G401.6 (cell line): ENCODE data around the gene C1QTNF9.
"Not testable (repeated sequence)": the region's sequence is repeated elsewhere in the genome, so short reads cannot be mapped to it uniquely, and the experiment has no call there.

Source experiments
- FAIRE-seq: peaks from 2 replicates; lab custom pipeline; 2012; peaks lifted over from hg19 to GRCh38; lab: Jason Lieb, UNC

The C1QTNF9 gene

DNA sequence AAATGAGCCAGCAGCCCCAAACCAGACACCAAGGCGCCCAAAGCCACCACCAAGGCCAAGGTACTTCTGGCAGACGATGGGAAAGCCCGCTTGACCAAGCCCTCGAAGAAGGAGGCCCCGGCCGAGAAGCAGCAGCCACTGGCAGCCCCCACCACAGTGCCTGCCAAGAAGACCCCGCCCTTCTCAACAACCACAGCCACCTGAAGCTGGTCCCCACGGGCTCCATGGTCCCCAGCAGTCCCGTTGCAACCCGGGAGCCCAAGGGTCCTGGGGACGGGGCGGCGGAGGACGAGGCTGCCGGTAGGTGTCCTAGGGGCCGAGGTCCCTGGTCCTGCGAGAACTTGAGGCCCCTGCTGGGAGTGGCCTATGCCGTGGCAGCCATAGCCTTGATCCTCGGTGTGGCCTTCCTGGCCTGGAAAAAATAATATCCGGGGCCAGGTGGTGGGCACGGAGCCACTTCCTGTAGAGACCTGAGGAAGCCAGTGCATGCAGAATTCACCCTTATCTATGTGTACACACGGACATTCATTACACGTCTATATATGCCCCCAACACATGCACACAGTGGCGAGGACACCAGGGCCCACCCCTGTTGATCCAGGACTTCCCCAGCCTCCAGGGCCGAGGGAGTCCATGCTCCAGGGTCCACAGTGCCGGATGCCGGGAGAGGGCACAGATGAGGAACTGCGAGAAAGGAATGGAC, 13.8 kb downstream of the C1QTNF9 start:
- FAIRE-seq = no peak

DNA sequence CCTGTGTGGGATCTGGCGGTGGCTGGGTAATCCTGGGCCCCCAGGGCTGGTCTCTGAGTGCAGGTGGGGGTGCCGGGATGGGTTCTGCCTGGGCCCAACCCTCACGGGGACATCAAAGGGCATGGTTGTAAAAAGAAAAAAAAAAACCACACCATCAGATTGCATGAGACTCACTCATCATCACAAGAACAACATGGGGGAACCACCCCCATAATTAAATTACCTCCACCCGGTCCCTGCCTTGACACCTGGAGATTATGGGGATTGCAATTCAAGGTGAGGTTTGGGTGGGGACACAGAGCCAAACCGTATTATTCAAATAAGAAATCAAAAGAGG, 14.3 kb downstream of the C1QTNF9 start:
- FAIRE-seq = no peak

DNA sequence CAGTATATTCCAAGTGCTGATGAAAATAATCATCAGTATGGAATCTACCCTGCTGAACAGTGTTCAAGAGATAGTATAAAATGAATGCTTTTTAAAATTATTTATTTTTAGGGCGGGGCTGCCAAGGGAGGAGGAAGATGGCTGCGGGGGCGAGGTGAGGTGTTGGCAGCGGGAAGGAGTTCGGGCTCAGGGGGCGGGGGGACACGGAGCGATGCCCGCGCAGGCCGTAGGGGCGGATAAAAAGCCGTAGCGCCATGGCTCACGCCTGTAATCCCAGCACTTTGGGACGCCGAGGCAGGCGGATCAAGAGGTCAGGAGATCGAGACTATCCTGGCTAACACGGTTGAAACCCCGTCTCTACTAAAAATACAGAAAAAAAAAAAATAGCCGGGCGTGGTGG, 18.2 kb downstream of the C1QTNF9 start:
- FAIRE-seq = not testable (repeated sequence)

DNA sequence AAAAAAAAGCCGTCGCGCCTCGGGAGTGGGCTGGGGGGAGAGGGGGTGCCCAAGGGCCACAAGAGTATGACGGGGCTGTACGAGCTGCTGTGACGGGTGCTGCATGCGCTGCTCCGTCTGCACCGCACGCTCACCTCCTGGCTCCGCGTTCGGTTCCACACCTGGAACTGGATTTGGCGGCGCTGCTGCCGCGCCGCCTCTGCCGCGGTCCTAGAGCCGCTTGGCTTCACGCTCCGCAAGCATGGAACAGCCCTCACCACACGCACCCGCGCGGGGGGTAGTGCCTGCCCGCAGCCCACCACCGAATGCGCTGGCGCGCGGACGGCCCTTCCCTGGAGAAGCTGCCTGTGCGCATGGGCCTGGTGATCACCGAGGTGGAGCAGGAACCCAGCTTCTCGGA, 18.8 kb downstream of the C1QTNF9 start:
- FAIRE-seq = no peak

DNA sequence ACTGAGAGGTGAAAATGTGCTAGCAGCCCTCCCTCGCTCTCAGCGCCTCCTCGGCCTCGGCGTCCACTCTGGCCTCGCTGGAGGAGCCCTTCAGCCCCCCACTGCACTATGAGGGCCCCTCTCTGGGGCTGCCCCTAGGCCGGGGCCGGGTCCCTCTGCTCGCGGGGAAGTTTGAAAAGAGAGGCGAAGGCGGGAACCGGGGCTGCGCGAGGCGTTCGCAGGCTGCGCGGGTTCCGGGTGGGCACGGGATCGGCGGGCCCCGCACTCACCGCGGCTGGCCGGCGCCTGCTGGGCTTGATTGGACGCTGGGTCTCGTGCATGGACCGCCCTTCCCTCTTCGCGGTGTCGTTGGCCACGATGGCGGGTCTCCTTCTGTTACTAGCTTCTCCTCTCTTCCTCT, 29.3 kb downstream of the C1QTNF9 start:
- no peak for FAIRE-seq

DNA sequence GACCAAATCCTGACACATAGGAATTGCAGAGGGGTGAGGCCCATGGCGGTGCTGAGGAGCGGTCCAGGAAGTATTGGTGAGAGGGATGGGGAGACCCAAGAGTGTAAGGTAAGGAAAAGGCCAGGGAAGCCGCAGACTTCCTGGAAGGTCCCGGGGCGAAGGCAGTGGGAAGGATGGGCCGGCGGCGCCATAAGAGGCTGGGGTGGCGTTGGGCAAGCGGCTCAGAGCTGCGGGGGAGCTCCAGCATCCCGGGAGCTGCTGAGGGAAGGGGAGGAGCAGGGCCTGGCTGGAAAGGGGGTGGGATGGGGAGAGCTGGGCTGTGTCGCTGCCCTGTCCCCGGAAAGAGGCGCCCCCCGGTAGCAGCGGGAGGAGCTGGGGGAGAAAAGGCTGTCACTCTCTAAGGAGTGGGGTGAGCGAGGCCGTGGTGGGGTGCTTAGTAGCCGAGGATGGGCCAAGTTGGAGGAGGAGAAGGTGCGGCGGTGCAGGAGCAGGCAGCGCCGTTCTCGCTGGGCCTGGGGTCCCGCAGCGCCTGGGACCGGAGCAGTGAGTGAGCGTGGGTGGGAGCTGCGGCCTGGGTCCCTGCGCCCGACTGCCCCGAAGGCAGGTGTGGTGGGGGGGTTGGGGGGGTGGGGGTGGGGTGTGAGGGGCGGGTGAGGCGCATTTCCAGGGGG, 30.7 kb downstream of the C1QTNF9 start:
- no peak for FAIRE-seq

DNA sequence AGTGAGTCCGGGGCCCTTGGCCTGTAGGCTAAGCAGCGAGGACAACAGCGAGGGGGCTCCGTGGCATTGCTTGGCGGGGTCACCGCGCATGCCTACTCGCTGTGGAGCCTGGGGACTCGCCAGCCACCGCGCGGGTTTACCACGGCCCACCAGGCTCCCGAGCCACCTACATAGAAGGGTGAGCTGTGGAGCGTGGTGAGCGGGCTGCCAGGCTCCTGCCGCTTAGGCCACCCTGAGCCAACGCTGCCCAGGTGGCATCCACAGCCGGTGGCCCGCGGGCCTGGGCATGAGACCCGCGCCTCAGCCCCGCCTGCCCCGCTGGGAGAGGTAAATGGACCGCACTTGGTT, 31.2 kb downstream of the C1QTNF9 start:
- no peak for FAIRE-seq

DNA sequence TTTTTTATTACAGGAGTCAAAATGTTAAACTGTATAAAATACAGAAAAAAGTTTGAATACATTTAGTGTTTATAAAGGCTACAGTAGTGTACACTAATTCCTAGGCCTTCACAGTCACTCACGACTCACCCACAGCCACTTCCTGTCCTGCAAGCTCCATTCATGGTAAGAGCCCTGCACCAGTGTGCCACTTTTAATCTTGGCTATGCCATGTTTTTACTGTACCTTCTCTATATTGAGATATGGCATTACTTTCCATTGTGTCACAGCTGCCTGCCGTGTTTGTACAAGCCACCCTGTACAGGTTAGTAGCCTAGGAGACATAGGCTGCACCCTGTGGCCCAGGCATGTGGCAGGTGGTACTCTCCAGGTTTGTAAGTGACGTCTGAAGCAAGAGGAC, 32.1 kb downstream of the C1QTNF9 start:
- FAIRE-seq = no peak

DNA sequence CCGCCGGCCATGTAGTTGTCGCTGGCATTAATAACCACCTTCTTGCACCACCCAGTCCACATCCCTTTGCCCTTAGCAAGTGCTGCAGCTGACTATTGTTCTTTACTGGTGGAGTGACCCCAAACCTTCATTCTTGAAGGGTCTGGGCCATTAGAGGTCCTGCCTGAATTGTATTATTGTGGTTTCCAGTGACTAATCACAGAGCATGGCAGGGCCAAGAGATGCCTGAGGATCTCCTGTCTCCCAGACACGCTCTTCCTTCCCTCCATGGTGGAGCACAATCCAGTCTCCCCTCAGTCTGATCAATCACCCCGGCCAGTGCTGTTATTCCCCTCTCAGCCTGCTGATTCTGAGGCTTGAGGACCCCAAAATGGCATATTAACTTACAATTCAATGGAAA, 39.0 kb downstream of the C1QTNF9 start:
- no peak for FAIRE-seq

DNA sequence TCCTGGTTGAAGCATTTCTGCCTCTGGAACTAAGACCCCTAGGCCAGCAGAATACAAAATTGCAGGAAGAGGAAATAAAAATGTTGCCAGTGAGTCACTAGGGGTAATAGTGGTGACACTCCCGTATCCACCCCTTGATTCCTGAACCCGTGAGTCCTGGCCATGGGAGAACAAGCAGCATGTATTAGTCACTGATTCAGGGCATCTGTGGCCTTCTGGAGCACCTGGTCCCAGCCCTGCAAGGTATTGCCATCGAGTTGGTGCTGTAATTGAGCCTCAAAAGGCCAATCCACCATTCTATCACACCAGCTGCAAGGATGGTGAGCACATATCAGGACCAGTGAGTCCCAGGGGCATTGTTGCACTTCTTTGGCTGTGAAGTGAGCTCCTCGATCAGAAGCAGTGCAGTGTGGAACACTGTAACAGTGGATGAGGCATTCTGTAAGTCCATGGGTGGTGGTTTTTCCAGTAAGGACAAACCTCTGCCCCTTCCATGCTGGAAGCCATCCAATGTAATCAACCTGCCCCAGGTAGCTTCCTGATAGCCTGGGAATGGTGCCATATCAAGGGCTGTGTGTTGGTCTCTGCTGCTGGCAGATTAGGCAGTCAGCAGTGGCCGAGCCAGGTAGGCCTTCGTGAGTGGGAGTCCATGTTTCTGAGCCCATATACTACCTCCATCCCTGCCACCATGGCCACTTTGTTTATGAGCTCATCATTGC, 39.6 kb downstream of the C1QTNF9 start:
- FAIRE-seq = no peak

DNA sequence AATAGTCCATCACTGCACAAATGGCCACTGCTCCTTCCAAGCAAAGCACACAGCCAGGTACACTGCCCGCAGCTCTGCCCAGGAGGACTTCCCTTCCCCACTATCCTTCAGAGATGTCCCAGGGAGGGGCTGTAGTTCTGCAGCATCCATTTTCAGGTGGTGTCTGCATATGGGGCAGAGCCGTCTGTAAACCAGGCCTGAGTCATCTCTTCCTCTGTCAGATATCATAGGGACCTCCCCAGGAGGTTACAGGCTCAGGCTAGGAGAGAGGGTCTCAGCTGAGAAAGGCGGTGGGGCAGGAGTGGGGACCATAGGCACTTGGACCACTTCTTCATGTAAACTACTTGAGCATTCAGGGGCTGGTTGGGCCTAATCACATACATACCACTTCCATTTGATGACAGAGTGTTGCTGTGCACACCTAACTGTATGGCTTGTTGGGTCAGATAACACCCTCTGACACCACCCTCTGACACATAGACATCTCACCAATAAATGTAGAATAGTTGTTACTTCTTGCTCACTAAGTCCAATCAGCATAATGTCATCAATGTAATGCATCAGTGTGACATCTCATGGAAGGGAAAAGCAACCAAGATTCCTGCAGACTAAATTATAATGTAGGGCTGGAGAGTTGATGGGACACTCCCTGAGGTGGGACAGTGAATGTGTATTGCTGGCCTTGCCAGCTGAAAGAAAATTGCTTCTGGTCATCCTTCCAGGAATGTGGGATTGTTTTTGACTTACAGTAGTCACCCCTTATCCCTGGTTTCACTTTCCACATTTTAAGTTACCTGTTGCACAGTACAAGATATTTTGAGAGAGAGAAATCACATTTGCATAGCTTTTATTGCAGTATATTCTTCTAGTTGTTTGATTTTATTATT, 40.6 kb downstream of the C1QTNF9 start:
- not testable (repeated sequence) for FAIRE-seq

DNA sequence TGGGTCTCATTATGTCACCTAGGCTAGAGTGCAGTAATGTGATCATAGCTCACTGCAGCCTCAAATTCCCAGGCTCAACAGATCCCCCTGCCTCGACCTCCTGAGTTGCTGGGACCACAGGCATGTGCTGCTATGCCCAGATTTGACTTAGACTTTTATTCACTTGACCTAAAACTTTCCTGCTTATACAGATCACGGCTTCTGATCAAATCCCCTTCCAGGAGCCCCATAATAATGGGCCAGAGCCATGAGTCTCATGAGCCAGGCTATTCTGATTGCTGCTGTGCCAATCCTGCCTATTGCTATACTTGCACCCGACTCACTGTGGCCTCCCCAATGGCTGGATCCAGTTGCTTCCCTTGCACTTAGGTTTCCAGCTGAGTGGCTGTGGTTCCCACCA, 42.0 kb downstream of the C1QTNF9 start:
- no peak for FAIRE-seq

DNA sequence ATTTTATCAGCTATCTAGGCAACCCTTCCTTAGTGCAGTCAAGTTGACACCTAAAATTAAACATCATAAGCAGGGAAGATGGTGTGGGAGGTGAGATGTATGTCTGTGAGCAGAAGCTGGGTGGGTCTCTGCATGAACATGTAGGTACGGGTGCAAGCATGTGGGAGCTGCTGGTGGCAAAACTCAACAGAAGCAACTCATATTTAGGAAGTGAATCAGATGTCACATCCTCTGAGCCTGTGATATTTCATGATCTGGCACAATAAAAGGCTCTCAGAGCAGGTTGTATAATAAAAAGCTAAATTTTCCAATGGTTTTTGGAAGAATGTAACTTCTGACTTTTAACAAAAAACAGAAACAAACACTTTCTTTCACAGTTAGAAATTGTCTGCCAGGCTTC, 44.4 kb downstream of the C1QTNF9 start:
- FAIRE-seq = no peak

DNA sequence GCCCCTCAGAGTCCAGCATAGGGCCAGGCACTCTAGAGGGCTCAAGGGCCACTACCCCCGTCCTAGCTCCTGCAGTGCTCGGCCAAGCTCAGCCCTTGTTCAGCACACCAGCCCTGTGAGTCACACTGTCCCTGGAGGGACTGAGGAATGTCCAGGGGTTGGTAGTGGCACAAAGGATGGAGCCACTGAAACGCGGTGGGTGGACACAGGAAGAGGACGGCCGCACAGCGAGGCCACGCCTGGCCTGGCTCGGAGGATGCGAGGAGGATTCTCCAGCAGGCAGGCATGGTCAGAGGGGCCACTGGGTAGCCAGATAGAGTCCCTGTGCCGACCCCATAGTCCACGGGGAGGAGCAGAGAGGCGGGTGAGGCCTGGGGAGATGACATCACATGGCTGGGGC, 45.7 kb downstream of the C1QTNF9 start:
- FAIRE-seq = no peak

DNA sequence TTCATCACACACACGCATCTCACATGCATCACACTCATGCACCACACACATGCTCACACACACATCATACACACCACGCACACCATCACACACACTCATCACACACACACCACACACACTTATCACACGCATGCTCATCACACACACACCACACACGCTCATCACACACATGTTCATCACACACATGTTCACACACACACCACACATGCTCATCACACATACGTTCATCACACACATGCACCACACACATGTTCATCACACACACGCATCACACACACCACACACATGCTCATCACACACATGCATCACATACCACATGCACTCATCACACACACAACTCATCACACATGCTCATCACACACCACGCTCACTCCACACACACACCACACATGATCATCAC, 46.9 kb downstream of the C1QTNF9 start:
- FAIRE-seq = no peak

DNA sequence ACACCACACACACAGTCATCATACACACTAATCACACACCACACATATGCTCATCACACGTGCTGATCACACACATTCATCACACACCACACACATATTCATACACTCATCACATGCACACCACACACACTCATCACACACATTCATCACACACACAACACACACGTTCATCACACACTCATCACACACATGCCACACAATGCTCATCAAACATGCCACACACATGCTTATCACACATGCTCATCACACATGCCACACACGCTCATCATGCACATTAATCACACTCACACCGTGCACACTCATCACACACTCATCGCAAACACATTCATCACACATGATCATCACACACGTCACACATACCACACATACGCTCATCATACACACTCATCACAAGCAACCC, 47.5 kb downstream of the C1QTNF9 start:
- FAIRE-seq = no peak

DNA sequence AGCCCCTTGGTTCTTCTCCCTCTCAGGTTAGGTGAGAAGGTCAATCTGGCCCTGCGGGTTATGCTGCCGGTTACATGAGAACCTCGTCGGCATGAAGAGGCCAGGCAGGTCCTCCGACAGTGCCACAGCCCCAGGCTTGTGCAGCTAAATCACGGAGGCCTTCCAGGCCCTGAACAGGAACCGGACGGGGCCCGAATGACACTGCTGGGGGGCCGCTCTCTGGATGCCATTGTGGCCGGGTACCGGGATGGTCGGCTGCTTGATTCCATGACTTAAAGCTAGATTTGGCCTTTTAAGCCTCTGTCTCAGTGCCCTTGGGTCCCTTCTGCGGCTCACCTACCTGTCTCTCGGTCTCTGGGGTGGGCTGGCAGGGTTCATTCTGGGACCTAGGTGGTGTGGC, 48.4 kb downstream of the C1QTNF9 start:
- FAIRE-seq = no peak

DNA sequence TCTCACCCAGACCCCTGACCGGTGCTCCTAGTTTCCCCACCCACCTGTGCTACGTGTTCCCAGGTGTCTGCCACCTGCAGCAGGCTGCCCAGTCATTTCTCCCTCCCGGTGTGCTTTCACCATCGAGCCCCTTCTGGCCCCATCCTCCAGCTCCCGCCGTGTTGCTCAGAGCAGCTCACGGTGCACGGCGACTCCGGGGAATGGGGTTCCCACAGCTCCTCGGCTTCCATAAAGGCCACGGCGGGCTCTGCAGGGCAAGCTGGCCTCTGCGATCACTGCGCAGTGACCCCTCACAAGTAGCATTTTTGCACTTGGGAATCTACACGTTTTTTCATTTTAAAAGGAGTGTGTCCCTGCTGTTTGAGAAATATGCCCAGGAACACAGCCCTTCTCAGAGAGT, 49.5 kb downstream of the C1QTNF9 start:
- not testable (repeated sequence) for FAIRE-seq

DNA sequence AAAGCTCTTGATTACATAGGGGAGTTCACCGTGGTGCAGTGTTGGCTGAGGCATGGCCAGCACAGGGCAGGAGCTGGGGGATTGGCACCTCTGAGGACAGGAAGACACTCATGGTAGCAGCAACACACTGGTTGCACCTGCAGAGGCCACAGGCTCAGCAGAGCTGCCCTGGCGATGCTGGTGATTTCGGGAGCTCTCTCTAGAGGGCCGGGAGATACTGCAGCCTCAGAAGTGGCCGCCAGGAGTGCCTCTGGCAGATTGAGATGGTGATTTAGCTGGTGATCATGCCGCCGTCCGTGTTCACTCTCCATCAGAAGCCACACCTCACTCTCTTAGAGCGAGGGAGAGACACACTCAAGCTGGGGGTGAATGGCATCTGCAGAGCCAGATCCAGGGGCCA, 49.9 kb downstream of the C1QTNF9 start:
- not testable (repeated sequence) for FAIRE-seq

DNA sequence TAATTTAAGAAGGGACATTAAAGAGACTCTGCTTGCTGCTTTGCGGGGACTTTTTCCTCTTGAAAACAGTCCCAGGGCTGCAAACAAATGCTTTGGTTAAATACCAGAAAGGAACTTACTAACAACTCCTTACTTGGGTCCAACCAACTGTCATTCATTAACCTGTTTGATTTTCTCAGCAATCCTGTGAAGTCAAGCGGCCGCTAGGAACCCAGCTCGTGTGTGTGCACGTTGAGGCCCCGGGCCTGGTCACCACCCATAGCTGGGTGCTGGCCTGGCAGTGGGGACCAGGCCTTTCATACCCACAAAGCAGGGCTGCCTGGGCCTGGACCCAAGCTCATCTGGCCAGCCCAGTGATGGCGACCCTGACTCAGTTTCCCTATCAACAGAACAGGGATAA, 50.7 kb downstream of the C1QTNF9 start:
- no peak for FAIRE-seq

DNA sequence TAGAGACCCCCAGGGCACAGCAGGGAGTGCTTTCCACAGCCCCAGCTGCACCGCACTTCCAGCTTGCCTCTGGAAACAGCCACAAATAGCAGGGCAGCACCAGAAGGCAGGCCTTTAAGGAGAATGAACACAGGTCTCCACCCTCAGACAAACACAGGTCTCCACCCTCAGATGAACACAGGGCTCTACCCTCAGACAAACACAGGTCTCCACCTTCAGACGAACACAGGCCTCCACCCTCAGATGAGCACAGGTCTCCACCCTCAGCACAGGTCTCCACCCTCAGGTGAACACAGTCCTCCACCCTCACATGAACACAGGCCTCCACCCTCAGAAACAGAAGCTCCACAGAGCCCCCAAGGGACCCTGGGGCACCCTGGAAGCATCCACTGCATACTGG, 51.7 kb downstream of the C1QTNF9 start:
- FAIRE-seq = no peak

DNA sequence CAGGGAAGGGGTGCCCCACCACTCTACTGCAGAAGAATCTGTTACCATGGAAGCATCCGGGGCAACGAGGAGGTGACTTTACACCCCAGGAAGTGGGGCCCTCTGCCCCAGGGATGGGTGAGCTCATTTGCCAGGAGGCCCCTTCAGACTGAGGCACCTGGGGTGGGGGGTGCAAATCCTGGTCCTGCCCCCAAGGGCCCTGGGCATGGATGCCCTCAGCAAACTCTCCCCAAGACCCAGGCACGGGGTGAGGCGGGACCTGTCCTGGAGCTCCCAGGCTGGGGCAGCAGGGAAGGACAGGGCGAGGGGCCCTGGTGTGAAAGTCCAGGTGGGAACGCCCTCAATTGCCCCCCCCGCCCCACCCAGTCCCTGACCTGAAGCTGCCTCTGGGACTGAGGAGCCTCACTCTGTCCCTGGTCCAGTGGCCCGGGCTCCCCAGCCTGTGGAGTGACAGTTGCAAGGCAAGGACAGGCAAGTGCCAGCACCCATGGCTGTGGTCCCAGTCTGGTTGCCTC, 52.5 kb downstream of the C1QTNF9 start:
- no peak for FAIRE-seq
